K562 (cell line): ENCODE measurements around the gene LASP1NB.
A peak's percentile ranks its signal among the peaks of the same experiment; 100 is the strongest.

Experiments
- ESRRB ChIP-seq: fragments of 250-450 bp; sonication (Bioruptor Pico); IDR thresholded peaks from 2 replicates; pipeline ENCODE4 v1.5.0; 2020; ENCODE audit warnings: mild to moderate bottlenecking, moderate library complexity, borderline replicate concordance
- KLF13 ChIP-seq: fragments of 450-650 bp; IDR thresholded peaks from 2 replicates; pipeline ENCODE4 v1.6.1; 2016; ENCODE audit warnings: missing genetic modification characterization, low read depth, mild to moderate bottlenecking, missing compliant biosample characterization, moderate library complexity, borderline replicate concordance
- POLR2A ChIP-seq: fragments of 450-650 bp; conservative IDR thresholded peaks from 2 replicates; pipeline ENCODE4 v1.6.1; 2016
- PPARD ChIP-seq: fragments of 250-450 bp; sonication (Bioruptor Pico); IDR thresholded peaks from 2 replicates; pipeline ENCODE4 v1.8.0; 2022; ENCODE audit warnings: inconsistent platforms, mild to moderate bottlenecking, moderate library complexity
- RBM22 ChIP-seq: fragments of 200-400 bp; formaldehyde crosslinking; IDR thresholded peaks from 2 replicates; pipeline ENCODE4 v1.6.1; 2018; ENCODE audit warnings: low read length, low read depth; ENCODE audit not compliant: poor library complexity, severe bottlenecking
- RFX5 ChIP-seq: IDR thresholded peaks from 2 replicates; pipeline ENCODE4 v1.6.1; 2011; ENCODE audit warnings: low read depth, mild to moderate bottlenecking, improper control_type of control experiment, low read length
- TAF1 ChIP-seq: IDR thresholded peaks from 2 replicates; pipeline ENCODE4 v1.6.1; 2011; ENCODE audit warnings: mild to moderate bottlenecking, low read length, moderate library complexity; ENCODE audit not compliant: insufficient read depth, control insufficient read depth, severe bottlenecking; ENCODE audit errors: extremely low read depth
- TF ChIP-seq, protein P1 (sequence below): fragments of 450-650 bp; IDR thresholded peaks from 2 replicates; pipeline ENCODE4 v1.6.1; 2016; ENCODE audit warnings: mild to moderate bottlenecking, moderate library complexity
- TF ChIP-seq, protein P2 (sequence below), 2 experiments: fragments of 450-650 bp; conservative IDR thresholded peaks; 2 replicates each; pipeline ENCODE4 v1.6.1; 2017; ENCODE audit warnings: mild to moderate bottlenecking in 2 of 2, moderate library complexity in 2 of 2
- TF ChIP-seq, protein P3 (sequence below): fragments of 450-650 bp; IDR thresholded peaks from 2 replicates; pipeline ENCODE4 v1.6.1; 2016; ENCODE audit warnings: antibody characterized with exemption
- TF ChIP-seq, protein P4 (sequence below): fragments of 450-650 bp; formaldehyde crosslinking; IDR thresholded peaks from 2 replicates; pipeline ENCODE4 v1.4.0; 2020; ENCODE audit warnings: mild to moderate bottlenecking, moderate library complexity

LASP1NB gene

DNA sequence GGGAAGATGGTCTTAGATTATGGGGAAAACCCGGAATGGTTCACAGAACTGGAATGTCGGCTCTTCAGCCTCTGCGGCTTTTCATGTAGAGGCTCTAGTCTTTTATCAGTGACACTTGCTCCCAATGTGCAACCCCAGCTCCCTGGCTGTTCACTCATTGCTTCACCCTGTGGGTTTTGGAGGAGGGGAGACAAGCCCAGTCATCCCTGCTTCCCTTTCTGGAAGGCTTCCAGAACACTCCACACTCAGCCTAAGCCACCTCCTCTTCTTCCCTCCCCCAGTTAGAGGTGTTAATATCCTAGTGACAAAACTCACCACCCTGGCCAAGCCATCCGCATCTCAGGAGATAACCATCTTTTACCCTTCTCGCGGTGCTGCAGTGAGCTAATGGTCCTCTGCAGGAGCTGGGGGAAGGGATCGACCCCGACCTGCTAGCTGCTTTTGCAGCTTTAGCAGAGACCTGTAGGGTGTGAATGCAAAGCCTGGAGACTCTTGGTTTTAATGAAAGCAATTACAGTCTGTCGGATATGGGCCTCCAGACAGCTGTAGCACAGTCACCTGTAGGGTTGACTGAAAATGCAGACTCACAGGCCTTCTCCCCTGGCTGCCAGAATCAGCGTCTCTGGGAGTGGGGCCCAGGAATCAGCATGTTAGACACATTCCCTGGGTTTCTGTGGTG lies 24.3 kb upstream of the LASP1NB start (continued):
- no peak for TF ChIP-seq PPARD
- TF ChIP-seq KLF13 (tag) = 0 out of 2 replicates have a peak, but pooled peaks have one; percentile 10
- TF ChIP-seq RBM22 = no peak
- TF ChIP-seq, protein P1, sequence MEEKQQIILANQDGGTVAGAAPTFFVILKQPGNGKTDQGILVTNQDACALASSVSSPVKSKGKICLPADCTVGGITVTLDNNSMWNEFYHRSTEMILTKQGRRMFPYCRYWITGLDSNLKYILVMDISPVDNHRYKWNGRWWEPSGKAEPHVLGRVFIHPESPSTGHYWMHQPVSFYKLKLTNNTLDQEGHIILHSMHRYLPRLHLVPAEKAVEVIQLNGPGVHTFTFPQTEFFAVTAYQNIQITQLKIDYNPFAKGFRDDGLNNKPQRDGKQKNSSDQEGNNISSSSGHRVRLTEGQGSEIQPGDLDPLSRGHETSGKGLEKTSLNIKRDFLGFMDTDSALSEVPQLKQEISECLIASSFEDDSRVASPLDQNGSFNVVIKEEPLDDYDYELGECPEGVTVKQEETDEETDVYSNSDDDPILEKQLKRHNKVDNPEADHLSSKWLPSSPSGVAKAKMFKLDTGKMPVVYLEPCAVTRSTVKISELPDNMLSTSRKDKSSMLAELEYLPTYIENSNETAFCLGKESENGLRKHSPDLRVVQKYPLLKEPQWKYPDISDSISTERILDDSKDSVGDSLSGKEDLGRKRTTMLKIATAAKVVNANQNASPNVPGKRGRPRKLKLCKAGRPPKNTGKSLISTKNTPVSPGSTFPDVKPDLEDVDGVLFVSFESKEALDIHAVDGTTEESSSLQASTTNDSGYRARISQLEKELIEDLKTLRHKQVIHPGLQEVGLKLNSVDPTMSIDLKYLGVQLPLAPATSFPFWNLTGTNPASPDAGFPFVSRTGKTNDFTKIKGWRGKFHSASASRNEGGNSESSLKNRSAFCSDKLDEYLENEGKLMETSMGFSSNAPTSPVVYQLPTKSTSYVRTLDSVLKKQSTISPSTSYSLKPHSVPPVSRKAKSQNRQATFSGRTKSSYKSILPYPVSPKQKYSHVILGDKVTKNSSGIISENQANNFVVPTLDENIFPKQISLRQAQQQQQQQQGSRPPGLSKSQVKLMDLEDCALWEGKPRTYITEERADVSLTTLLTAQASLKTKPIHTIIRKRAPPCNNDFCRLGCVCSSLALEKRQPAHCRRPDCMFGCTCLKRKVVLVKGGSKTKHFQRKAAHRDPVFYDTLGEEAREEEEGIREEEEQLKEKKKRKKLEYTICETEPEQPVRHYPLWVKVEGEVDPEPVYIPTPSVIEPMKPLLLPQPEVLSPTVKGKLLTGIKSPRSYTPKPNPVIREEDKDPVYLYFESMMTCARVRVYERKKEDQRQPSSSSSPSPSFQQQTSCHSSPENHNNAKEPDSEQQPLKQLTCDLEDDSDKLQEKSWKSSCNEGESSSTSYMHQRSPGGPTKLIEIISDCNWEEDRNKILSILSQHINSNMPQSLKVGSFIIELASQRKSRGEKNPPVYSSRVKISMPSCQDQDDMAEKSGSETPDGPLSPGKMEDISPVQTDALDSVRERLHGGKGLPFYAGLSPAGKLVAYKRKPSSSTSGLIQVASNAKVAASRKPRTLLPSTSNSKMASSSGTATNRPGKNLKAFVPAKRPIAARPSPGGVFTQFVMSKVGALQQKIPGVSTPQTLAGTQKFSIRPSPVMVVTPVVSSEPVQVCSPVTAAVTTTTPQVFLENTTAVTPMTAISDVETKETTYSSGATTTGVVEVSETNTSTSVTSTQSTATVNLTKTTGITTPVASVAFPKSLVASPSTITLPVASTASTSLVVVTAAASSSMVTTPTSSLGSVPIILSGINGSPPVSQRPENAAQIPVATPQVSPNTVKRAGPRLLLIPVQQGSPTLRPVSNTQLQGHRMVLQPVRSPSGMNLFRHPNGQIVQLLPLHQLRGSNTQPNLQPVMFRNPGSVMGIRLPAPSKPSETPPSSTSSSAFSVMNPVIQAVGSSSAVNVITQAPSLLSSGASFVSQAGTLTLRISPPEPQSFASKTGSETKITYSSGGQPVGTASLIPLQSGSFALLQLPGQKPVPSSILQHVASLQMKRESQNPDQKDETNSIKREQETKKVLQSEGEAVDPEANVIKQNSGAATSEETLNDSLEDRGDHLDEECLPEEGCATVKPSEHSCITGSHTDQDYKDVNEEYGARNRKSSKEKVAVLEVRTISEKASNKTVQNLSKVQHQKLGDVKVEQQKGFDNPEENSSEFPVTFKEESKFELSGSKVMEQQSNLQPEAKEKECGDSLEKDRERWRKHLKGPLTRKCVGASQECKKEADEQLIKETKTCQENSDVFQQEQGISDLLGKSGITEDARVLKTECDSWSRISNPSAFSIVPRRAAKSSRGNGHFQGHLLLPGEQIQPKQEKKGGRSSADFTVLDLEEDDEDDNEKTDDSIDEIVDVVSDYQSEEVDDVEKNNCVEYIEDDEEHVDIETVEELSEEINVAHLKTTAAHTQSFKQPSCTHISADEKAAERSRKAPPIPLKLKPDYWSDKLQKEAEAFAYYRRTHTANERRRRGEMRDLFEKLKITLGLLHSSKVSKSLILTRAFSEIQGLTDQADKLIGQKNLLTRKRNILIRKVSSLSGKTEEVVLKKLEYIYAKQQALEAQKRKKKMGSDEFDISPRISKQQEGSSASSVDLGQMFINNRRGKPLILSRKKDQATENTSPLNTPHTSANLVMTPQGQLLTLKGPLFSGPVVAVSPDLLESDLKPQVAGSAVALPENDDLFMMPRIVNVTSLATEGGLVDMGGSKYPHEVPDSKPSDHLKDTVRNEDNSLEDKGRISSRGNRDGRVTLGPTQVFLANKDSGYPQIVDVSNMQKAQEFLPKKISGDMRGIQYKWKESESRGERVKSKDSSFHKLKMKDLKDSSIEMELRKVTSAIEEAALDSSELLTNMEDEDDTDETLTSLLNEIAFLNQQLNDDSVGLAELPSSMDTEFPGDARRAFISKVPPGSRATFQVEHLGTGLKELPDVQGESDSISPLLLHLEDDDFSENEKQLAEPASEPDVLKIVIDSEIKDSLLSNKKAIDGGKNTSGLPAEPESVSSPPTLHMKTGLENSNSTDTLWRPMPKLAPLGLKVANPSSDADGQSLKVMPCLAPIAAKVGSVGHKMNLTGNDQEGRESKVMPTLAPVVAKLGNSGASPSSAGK = no peak
- TF ChIP-seq RFX5 = no peak
- TF ChIP-seq ESRRB = no peak
- TF ChIP-seq, protein P2, sequence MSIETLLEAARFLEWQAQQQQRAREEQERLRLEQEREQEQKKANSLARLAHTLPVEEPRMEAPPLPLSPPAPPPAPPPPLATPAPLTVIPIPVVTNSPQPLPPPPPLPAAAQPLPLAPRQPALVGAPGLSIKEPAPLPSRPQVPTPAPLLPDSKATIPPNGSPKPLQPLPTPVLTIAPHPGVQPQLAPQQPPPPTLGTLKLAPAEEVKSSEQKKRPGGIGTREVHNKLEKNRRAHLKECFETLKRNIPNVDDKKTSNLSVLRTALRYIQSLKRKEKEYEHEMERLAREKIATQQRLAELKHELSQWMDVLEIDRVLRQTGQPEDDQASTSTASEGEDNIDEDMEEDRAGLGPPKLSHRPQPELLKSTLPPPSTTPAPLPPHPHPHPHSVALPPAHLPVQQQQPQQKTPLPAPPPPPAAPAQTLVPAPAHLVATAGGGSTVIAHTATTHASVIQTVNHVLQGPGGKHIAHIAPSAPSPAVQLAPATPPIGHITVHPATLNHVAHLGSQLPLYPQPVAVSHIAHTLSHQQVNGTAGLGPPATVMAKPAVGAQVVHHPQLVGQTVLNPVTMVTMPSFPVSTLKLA (conservative IDR thresholded peaks at IDR 0.05) = peak in 1 of 2 experiments; percentile 36; a peak in 1 of 4 replicates
- TF ChIP-seq, protein P3, sequence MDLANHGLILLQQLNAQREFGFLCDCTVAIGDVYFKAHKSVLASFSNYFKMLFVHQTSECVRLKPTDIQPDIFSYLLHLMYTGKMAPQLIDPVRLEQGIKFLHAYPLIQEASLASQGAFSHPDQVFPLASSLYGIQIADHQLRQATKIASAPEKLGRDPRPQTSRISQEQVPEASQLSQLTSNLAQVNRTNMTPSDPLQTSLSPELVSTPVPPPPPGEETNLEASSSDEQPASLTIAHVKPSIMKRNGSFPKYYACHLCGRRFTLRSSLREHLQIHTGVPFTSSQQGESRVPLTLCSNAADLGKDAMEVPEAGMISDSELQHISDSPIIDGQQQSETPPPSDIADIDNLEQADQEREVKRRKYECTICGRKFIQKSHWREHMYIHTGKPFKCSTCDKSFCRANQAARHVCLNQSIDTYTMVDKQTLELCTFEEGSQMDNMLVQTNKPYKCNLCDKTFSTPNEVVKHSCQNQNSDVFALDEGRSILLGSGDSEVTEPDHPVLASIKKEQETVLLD = peak; percentile 31; the same call in 1 of the 2 replicates
- TF ChIP-seq TAF1 = no peak
- TF ChIP-seq POLR2A = no peak
- TF ChIP-seq, protein P4, sequence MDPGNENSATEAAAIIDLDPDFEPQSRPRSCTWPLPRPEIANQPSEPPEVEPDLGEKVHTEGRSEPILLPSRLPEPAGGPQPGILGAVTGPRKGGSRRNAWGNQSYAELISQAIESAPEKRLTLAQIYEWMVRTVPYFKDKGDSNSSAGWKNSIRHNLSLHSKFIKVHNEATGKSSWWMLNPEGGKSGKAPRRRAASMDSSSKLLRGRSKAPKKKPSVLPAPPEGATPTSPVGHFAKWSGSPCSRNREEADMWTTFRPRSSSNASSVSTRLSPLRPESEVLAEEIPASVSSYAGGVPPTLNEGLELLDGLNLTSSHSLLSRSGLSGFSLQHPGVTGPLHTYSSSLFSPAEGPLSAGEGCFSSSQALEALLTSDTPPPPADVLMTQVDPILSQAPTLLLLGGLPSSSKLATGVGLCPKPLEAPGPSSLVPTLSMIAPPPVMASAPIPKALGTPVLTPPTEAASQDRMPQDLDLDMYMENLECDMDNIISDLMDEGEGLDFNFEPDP = no peak
